ENCODE measurements around the gene KPNA1. TPM values are rescaled to one million over a fixed set of nuclear protein-coding genes. Genes with fewer than 3 reads are reported as not detected.

Gene KPNA1
- total and polyA plus RNA-seq, 7 donors = 9.6 to 50.1 (median 34.9) TPM

- no peaks in the 10 kb centered on the region for H3K36me3 ChIP-seq
- DNase-seq = no peak
- intact Hi-C loops (cut with DNase I) = no loop called here
- no peak overlapping the region for H3K4me3 ChIP-seq
- H3K27ac ChIP-seq = no peak overlapping the region
- TF ChIP-seq EP300 (IDR thresholded peaks at IDR 0.05) (no peak), POLR2A (IDR thresholded peaks at IDR 0.05) (no peak)
- H3K9me3 ChIP-seq = no peaks in the 10 kb centered on the region
- H3K27me3 ChIP-seq = no peaks in the 10 kb centered on the region
- 64 to 66% methylated on average over 3 of the region's 3 CpGs for WGBS, 2 donors
- peaks cover 0 to 17% (median 7%) of the 10 kb centered on the region in 4 donors for H3K4me1 ChIP-seq
Measured at GRCh38 chr3:122395582-122395981, 119.2 kb downstream of the KPNA1 start.

- Histone ChIP-seq H3K9me3 (no peaks in the 10 kb centered on the region), H3K4me1 (peaks cover 0 to 17% (median 7%) of the 10 kb centered on the region in 4 donors), H3K4me3 (no peak overlapping the region), H3K27ac (no peak overlapping the region), H3K36me3 (no peaks in the 10 kb centered on the region), H3K27me3 (no peaks in the 10 kb centered on the region)
- 79 to 80% methylated on average over 1 of the region's 1 CpG for WGBS, 2 donors
- intact Hi-C loops (cut with DNase I) = loop anchor here (5.0 kb wide), 1 partner anchor 163 kb away; no protein-coding TSS in a partner anchor
- TF ChIP-seq EP300 (IDR thresholded peaks at IDR 0.05) (no peak), CTCF (IDR thresholded peaks at IDR 0.05) (no peak), POLR2AphosphoS5 (IDR thresholded peaks at IDR 0.05) (no peak), POLR2A (IDR thresholded peaks at IDR 0.05) (no peak)
- no peak for DNase-seq
Measured at GRCh38 chr3:122394173-122394572, 120.6 kb downstream of the KPNA1 start.

GRCh38 chr3:122392868-122393844 lies 121.6 kb downstream of the KPNA1 start:
- H3K4me1 ChIP-seq = peaks cover 0 to 17% (median 7%) of the 10 kb centered on the region in 4 donors
- no peaks in the 10 kb centered on the region for H3K27me3 ChIP-seq
- no peak overlapping the region for H3K4me3 ChIP-seq
- H3K27ac ChIP-seq = peak overlapping the region in 3 of 4 donors; percentile 1 to 46 (median 8)
- TF ChIP-seq EP300 (IDR thresholded peaks at IDR 0.05) (no peak), CTCF (IDR thresholded peaks at IDR 0.05) (peak; percentile 32 to 69 (median 52)), POLR2AphosphoS5 (IDR thresholded peaks at IDR 0.05) (no peak), POLR2A (IDR thresholded peaks at IDR 0.05) (no peak)
- 38 to 57% methylated on average over 2 of the region's 2 CpGs for WGBS, 2 donors
- intact Hi-C loops (cut with DNase I) = loop anchor here (2.0 to 5.0 kb wide), 2 partner anchors 164 to 286 kb away; no protein-coding TSS in a partner anchor
- DNase-seq = no peak
- no peaks in the 10 kb centered on the region for H3K36me3 ChIP-seq
- no peaks in the 10 kb centered on the region for H3K9me3 ChIP-seq

GRCh38 chr3:122391681-122392446 lies 122.9 kb downstream of the KPNA1 start:
- peaks cover 0 to 17% (median 7%) of the 10 kb centered on the region in 4 donors for H3K4me1 ChIP-seq
- H3K4me3 ChIP-seq = no peak overlapping the region
- TF ChIP-seq EP300 (IDR thresholded peaks at IDR 0.05) (no peak), CTCF (IDR thresholded peaks at IDR 0.05) (no peak), POLR2A (IDR thresholded peaks at IDR 0.05) (no peak), POLR2AphosphoS5 (IDR thresholded peaks at IDR 0.05) (no peak)
- whole genome bisulfite sequencing, 2 donors = 39 to 78% methylated on average over 2 of the region's 2 CpGs
- intact Hi-C loops (cut with DNase I) = loop anchor here (2.0 to 5.0 kb wide), 2 partner anchors 165 to 287 kb away; no protein-coding TSS in a partner anchor
- no peak for DNase-seq
- H3K27me3 ChIP-seq = no peaks in the 10 kb centered on the region
- H3K36me3 ChIP-seq = peaks cover 0 to 7% (median 0%) of the 10 kb centered on the region in 4 donors
- no peak overlapping the region for H3K27ac ChIP-seq
- no peaks in the 10 kb centered on the region for H3K9me3 ChIP-seq
